ENCODE data around the gene TLR9.
"Not testable (repeated sequence)": the region's sequence is repeated elsewhere in the genome, so short reads cannot be mapped to it uniquely, and the experiment has no call there.

TLR9 gene

GRCh38 chr3:52194485-52195290, 30.8 kb downstream of the TLR9 start:
- no peak for FAIRE-seq

DNA sequence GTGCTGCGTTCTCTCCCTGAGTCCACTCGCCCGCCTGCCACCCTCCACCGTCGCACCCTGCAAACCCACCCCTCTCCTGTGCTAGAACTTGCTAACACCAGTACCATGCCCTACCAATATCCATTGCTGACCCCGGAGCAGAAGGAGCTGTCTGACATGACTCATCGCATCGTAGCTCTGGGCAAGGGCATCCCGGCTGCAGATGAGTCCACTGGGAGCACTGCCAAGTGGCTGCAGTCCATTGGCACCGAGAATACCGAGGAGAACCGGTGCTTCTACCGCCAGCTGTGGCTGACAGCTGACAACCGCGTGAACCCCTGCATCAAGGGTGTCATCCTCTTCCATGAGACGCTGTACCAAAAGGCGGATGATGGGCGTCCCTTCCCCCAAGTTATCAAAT, 32.4 kb downstream of the TLR9 start:
- FAIRE-seq, result no peak

GRCh38 chr3:52191663-52192062, 33.8 kb downstream of the TLR9 start:
- FAIRE-seq, result no peak

- no peak for FAIRE-seq
Measured at GRCh38 chr3:52190294-52191074, 35.0 kb downstream of the TLR9 start.

DNA sequence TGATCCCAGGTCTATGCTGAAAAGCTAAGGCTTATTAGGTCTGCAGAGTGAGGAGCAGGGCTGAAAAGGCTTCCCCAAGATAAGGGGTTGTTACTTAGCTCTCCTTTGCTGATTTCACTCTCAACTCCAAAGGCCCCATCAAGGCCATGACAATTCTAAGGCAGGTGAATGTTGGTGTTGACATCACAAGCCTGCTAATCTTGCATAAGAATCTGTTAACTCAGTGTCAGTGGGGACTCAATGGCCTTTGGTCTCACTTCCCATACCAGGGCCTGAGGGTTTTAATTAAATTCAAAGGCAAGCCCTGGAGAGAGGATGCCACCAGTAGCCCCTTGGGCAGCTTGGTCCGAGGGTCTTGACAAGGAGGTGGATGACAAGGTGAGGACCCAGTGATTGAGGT, 36.9 kb downstream of the TLR9 start:
- no peak for FAIRE-seq

DNA sequence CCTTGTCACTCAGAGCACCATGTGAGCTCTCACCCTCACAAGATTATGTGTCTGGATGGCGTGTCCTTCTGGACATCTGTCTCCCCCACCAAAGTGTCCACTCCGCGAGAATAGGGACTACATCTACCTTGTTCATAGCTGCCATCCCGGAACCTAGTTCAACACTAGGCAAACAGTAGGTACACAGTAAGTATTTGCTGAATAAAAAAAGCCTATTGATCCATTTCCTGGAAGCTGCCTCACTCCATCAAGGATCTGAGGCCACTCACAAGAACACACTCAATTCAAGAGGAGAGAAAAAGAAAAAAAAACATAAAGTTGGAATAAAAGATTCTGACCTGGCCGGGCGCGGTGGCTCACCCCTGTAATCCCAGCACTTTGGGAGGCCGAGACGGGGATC, 38.7 kb downstream of the TLR9 start:
- FAIRE-seq, result no peak

DNA sequence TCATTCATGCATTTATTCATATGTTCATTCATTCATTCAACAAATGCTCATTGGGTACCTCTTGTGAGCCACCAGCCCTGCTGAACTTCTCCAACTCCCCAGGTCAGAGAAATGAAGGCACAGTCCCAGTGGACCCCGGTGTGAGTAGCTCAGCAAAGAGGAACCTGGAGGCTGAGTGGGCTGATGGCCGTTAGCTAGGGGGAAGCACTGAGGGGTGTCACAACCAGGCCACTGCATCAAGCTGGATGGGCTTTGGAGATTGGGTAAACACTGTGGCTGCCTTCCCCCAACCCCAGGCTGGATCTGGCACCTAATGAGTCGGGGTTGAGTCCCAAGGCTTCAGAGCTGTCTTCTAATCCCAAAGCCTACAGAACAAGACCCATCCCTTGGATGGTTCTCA, 39.6 kb downstream of the TLR9 start:
- no peak for FAIRE-seq

GRCh38 chr3:52185311-52185710, 40.1 kb downstream of the TLR9 start:
- FAIRE-seq, result no peak

GRCh38 chr3:52184690-52185089, 40.8 kb downstream of the TLR9 start:
- FAIRE-seq, result no peak

DNA sequence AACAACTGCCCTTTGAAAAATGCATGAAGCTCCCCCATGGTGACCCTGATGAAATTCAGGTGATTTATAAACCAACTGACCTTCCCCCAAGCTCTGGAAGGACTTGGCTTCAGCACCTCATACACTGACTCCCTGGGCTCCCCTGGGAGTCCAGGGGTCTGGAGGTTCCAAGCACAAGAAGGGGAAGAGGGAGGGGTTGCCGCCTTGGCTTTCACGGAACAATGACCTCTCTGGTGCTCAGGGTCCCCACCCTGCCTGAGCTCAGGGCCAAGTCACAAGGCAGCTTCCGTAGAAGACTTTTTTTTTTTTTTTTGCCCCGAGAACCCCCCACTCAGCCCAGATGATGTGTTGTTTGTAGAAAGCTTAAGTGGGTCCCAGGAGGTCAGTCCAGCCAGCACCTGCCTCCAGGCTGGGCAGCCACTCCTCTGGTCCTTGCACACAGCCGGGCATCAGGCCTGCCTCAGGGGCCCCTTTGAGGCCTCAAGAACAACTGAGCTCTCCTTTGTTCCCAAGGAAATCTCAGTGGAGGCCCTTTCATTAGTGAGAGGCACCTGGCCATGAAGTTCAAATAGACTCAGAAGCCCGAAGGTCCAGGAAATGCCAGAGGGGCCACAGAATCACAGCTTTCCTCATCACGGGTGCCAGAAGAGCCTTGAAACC, 41.5 kb downstream of the TLR9 start:
- no peak for FAIRE-seq

GRCh38 chr3:52182691-52183090, 42.8 kb downstream of the TLR9 start:
- no peak for FAIRE-seq

DNA sequence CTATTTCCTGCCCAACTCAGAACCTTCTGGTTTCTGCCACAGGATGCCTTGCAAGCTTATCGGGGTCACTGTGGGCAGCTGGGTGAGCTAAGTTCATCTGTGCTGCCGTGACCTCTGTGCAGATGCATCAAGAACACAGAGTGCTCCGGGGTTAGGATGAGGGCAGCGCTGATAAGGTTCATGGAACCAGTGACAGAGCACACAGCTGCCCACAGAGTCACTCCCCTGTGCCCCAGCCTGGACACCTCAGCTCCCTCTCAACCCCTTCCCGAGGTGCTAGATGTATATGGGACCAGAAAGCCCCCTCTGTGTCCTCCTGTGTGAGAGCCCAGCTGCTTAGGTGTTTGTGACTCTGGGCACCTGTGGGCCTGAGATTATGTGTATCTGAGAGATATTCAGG, 43.2 kb downstream of the TLR9 start:
- no peak for FAIRE-seq

DNA sequence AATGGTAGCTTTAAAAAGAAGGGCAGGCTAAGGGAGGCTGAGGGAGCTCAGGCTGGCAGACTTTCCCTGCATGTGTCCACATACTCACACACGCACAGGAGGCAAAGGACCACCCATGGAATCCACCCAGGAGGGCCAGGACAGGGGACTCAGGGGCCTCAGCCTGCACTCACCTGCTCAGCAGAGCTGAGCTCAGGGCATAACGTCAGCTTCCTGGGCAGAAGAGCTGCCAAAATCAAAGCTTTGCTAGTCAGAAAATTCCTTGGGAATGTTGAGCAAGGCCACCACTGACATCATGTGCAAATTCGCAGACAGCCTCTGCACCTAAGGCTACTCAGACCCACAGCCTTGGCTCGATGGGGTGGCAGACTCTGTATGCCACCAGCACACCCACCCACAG, 43.9 kb downstream of the TLR9 start:
- FAIRE-seq, result no peak

DNA sequence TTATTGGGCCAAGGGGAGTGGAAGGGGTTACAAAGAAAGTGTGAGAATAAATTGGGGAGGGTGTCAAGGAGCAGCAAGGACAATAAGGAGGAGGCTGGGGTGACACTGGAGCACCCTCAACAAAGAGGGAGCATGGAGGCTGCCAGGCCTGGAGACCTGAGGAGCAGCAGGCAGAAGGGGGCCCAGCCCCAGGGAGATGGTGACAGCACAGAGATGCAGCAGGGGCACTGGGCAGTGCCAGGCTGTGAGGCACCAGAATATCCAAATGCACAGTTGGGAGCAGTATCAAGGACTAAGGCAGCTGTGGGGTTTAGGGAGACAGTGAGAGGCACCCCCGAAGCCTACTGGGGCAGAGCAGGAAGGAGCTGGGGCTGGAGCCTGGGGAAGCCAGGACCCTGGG, 46.9 kb downstream of the TLR9 start:
- FAIRE-seq, result no peak

DNA sequence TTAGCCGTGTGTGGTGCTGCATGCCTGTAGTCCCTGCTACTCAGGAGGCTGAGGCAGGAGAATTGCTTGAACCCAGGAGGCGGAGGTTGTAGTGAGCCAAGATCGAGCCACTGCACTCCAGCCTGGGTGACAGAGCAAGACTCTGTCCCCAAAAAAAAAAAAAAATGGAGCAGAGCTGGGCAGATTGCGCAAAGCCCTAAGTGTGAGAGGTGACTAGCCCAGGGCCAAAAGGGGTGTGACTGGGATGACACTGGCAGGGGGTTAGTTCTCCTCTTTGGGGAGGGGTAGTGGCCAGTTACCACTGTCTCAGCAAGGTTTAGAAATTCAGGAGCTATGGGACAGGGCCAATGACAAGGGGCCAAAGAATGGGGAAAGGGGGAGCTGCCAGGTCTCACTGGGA, 47.3 kb downstream of the TLR9 start:
- FAIRE-seq, result not testable (repeated sequence)

DNA sequence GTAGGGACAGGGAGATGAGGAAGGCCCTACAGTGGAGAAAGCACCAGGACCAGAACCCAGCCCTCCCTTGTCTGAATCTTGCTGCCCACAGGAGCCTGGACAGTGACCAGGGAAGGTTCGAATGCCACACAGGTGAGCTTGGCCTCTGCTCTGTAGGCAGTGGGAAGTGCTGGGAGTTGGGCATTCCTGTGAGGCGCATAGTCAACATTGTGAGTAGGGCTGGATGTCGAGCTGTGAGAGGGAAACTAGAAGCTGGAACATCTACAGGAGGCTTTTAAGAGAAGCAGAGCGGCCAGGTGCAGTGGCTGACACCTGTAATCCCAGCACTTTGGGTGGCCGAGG, 47.8 kb downstream of the TLR9 start:
- FAIRE-seq, result no peak

- no peak for FAIRE-seq
Measured at GRCh38 chr3:52176951-52177700, 48.3 kb downstream of the TLR9 start.

- no peak for FAIRE-seq
Measured at GRCh38 chr3:52176180-52176752, 49.2 kb downstream of the TLR9 start.

DNA sequence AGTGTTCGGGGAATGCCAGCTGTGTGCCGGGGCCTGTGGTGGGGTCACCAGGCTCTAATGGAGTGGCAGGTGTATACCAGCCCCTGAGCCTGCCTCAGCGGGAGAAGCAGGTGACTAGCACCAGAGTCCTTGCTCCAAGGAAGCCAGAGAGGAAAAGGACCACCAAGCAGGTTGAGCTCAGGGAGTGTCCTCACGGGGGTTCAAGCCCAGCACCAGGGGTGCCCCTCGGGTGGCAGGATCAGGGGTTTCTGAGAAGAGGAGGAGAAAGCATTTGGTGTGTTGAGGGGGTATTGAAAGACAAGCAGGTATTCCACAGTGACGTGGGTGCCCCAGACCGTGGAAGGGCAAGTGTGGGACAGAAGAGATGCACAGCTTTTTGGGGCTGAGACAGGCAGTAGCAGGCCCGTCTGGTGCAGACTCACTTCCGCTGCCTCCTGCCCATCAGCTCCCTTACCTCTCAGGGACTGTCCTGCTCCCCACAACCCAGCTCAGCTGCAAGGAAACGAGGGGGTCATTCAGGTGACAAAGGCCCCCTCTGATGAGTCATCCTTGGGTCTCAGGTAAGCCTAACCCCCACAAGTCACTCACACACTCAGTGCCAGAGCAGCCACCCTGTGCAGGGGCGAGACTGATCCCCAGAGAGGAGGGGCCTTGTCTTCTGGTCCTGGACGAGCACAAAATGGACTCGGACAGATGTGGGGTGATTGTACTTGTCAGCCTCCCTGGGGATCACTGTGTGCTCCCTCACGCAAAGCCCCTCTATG, 49.8 kb downstream of the TLR9 start:
- no peak for FAIRE-seq

GRCh38 chr3:52174896-52175295, 50.5 kb downstream of the TLR9 start:
- no peak for FAIRE-seq

DNA sequence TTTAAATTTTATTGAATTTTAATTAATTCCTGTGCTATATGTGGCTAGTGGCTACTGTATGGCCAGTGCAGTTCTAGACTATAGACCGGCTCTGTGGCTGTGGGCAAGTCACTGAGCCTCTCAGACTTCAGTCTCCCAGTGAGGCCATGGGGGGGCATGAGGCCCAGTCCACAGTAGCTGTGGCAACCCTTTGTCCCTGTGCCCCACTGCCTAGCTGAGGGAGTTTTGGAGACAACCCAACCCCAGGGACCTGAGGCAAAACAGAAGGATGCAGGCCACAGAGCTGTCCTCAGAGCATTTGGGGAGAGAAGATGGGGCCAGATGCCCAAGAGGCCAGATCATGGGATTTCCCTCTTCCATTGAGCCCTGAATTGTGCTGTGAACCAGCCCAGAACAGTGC, 52.3 kb downstream of the TLR9 start:
- FAIRE-seq, result no peak

GRCh38 chr3:52172262-52172757, 53.1 kb downstream of the TLR9 start:
- no peak for FAIRE-seq

All from A204.1 (cell line).